ENCODE data around the gene TSPAN5.

The TSPAN5 gene

DNA sequence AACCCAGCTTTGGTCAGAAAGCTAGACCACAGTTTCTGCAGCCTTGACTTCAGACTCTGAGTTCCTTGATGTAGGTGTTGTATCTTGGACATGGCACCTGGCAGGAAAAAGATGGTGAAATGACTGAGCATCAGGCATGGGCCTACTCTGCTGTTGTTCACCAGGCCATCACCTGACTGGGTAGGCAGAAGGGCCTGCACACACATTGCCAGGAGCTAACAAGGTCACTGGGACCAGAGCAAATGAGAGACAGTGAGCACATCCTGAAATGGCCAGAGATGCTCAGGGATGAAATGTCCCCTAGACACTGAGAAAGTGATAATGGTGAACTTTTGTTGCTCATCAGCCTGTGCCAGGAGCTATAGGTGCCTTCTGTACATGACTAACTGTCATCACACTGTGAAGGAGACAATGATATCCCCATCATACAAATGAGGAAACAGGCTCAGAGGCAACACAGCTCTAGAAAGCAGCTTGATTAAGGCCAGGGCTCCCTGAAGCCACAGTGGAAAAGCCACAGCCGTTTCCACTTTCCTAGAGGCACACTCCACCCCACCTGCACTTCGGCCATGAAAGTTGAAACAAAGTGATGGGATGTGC lies 128.3 kb downstream of the TSPAN5 start:
- H3K4me3 ChIP-seq (ENCODE audit: control insufficient read depth, low read depth, low read length): no peak overlapping the region
- DNase-seq (ENCODE audit: low read depth): no peak
- TF ChIP-seq, protein P1, sequence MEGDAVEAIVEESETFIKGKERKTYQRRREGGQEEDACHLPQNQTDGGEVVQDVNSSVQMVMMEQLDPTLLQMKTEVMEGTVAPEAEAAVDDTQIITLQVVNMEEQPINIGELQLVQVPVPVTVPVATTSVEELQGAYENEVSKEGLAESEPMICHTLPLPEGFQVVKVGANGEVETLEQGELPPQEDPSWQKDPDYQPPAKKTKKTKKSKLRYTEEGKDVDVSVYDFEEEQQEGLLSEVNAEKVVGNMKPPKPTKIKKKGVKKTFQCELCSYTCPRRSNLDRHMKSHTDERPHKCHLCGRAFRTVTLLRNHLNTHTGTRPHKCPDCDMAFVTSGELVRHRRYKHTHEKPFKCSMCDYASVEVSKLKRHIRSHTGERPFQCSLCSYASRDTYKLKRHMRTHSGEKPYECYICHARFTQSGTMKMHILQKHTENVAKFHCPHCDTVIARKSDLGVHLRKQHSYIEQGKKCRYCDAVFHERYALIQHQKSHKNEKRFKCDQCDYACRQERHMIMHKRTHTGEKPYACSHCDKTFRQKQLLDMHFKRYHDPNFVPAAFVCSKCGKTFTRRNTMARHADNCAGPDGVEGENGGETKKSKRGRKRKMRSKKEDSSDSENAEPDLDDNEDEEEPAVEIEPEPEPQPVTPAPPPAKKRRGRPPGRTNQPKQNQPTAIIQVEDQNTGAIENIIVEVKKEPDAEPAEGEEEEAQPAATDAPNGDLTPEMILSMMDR (IDR thresholded peaks at IDR 0.05; ENCODE audit: control insufficient read depth, insufficient read depth, low read depth, low read length, missing control alignments): no peak

DNA sequence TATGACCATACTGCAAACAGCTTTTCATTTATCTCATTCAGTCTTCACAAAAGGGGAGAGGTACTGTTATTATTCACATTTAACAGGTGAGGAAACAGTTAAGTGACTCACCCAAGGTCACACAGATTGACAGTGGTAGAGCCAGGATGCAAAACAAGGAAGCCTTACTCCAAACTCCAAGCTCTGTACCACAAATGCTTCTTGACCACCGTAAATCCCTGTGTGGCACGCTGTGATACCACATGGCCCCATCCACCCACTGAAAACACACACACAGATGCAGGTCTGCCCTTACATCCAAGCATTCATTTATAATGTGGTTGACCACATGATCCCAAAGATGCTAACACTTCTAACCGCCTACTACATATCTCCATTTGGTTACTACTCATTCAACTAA lies 129.5 kb downstream of the TSPAN5 start:
- TF ChIP-seq, protein P1 (IDR thresholded peaks at IDR 0.05; ENCODE audit: control insufficient read depth, insufficient read depth, low read depth, low read length, missing control alignments): no peak
- no peak overlapping the region for H3K4me3 ChIP-seq (ENCODE audit: control insufficient read depth, low read depth, low read length)
- no peak for DNase-seq (ENCODE audit: low read depth)

DNA sequence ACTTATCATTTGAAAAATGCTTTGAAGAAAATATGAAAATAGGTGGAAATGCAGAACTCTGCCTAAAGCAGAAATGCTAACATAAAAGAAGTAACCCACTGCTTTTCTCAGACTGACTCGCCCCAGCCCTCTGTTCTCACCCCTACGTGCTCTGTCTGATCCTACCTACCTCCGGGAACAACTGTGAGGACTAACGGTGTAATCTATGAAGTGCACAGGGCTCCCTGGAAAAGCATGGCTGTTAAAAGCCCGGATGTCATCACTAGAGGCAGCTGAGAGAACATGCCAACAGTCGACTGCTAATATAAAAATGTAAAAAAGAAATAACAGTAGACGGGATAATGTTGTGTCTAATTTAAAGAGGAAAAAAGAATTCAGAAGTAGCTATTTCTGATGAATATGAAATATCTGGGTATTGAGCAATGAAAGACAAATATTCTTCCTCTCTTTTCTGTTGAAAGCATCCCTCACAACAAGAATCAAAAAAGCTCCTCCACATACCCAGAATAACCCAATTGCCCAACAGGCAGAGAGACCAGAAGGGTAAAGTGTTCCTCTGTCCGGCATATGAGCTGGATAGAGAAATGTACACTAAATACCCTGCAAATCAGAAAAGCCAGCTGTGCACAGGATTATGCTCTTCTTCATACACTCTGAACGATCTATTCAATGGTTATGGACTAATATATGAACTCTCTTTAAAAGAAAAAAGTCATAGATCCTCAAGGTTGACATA lies 130.7 kb downstream of the TSPAN5 start:
- H3K4me3 ChIP-seq (ENCODE audit: control insufficient read depth, low read depth, low read length): no peak overlapping the region
- DNase-seq (ENCODE audit: low read depth): no peak
- TF ChIP-seq, protein P1 (IDR thresholded peaks at IDR 0.05; ENCODE audit: control insufficient read depth, insufficient read depth, low read depth, low read length, missing control alignments): no peak

- TF ChIP-seq, protein P1 (IDR thresholded peaks at IDR 0.05; ENCODE audit: control insufficient read depth, insufficient read depth, low read depth, low read length, missing control alignments): no peak
- DNase-seq (ENCODE audit: low read depth): no peak
- H3K4me3 ChIP-seq (ENCODE audit: control insufficient read depth, low read depth, low read length): no peak overlapping the region
Observed at GRCh38 chr4:98524230-98524629, 134.2 kb downstream of the TSPAN5 start.

DNA sequence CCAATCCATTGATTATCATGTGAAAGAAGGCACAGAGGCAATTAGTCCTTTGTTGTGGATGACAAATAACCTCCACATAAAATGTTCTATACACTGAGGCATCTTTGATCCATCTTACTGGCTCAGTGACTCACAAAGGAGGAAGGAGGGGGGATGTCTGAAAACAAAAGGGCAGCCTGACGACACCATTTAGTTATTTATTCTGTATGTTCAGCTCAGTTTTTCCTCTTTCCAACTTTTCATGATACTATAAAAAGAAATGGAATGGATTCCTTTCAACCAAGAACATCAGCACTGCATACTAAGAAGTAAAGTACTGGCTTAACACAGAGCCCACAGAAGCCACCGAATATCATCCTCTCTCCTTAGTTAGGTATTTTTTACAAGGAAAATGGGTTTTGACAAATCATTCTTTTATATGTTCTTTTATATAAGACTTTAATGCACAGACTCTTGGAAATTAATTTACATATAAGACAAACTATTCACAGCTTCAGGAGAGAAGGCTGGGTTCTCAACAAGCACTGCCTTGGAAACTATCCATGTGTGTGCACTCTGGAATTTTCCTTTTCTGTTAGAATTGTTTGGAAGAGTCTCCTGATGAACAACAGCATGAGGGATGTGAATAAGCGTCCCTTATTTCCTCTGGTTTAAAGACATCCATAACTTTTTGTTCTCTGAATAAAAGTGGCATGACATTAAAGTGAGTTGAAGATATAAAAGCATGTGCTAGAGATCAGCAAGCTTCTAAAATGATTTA lies 135.6 kb downstream of the TSPAN5 start:
- TF ChIP-seq, protein P1 (IDR thresholded peaks at IDR 0.05; ENCODE audit: control insufficient read depth, insufficient read depth, low read depth, low read length, missing control alignments): no peak
- no peak for DNase-seq (ENCODE audit: low read depth)
- H3K4me3 ChIP-seq (ENCODE audit: control insufficient read depth, low read depth, low read length): no peak overlapping the region

- no peak for DNase-seq (ENCODE audit: low read depth)
- H3K4me3 ChIP-seq (ENCODE audit: control insufficient read depth, low read depth, low read length): no peak overlapping the region
- TF ChIP-seq, protein P1 (IDR thresholded peaks at IDR 0.05; ENCODE audit: control insufficient read depth, insufficient read depth, low read depth, low read length, missing control alignments): no peak
Observed at GRCh38 chr4:98522062-98522461, 136.3 kb downstream of the TSPAN5 start.
